Stomach (tissue), 4 donors: ENCODE data around the gene S100A3.

Experiments used
- CTCF ChIP-seq, 7 experiments: fragments of 450-650 bp in 4 of 7; fragments of 200-600 bp in 3 of 7; sonication (generic) in 3 of 7; IDR thresholded peaks; one replicate each; pipeline ENCODE4 v1.5.1; 2016 to 2019; ENCODE audit warnings: antibody characterized with exemption in 7 of 7, control low read depth in 2 of 7, mild to moderate bottlenecking in 1 of 7
- POLR2AphosphoS5 ChIP-seq, 3 donors: sonication (generic); formaldehyde crosslinking; IDR thresholded peaks; one replicate each; pipeline ENCODE4 v1.6.1; 2016; ENCODE audit warnings: antibody characterized with exemption in 3 of 3

DNA sequence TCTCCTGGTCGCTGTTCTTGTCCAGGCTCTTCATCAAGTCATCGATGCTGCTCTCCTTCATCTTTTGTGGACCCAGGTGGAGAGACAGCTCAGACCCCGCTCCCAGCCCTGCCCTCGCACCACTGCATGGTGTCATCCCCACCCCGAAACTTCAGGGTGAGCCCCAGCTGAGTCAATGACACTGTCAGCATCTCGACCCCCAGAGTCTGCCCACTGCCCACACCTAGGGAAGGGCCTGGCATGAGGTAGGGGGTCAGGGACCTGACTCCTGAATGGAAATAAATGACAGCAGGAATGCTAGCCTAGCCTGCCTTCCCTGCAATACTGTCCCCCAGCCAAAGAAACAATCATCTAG is 11.7 kb downstream of the S100A3 start:
- no peak for TF ChIP-seq POLR2AphosphoS5 (IDR thresholded peaks at IDR 0.05)
- no peak for TF ChIP-seq CTCF (IDR thresholded peaks at IDR 0.05)
